ENCODE measurements around the gene CCDC122.

DNA sequence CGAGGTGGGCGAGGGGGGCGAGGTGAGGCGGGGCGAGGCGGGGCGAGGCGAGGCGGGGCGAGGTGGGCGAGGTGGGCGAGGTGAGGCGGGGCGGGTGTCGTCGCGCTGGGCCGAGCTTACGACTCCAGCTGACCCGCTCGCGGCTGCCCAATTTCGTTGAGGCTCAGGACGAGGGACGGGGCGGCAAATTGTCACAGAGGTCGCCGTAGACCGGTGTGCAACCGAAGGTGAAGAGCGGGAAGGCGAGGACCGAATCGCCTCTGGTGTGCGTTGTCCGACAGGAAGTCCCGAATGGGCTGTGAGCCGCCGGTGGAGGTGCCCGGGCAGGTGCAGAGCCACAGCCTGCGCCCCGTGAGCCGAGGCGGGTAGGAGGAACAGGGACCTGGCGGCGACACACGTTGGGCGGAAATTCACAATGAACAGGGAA lies 228 bp upstream of the CCDC122 start, which contains the start of gene LACC1:
- TF ChIP-seq, protein P1, sequence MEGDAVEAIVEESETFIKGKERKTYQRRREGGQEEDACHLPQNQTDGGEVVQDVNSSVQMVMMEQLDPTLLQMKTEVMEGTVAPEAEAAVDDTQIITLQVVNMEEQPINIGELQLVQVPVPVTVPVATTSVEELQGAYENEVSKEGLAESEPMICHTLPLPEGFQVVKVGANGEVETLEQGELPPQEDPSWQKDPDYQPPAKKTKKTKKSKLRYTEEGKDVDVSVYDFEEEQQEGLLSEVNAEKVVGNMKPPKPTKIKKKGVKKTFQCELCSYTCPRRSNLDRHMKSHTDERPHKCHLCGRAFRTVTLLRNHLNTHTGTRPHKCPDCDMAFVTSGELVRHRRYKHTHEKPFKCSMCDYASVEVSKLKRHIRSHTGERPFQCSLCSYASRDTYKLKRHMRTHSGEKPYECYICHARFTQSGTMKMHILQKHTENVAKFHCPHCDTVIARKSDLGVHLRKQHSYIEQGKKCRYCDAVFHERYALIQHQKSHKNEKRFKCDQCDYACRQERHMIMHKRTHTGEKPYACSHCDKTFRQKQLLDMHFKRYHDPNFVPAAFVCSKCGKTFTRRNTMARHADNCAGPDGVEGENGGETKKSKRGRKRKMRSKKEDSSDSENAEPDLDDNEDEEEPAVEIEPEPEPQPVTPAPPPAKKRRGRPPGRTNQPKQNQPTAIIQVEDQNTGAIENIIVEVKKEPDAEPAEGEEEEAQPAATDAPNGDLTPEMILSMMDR (IDR thresholded peaks at IDR 0.05), result no peak
- TF ChIP-seq POLR2A (IDR thresholded peaks at IDR 0.05), result no peak
